NCI-H1436 (cell line): ENCODE data around the gene MFSD6L.

Experiments
- DNase-seq: peaks from one replicate; lab custom pipeline; 2025; lab: John Stamatoyannopoulos, UW

MFSD6L gene

DNA sequence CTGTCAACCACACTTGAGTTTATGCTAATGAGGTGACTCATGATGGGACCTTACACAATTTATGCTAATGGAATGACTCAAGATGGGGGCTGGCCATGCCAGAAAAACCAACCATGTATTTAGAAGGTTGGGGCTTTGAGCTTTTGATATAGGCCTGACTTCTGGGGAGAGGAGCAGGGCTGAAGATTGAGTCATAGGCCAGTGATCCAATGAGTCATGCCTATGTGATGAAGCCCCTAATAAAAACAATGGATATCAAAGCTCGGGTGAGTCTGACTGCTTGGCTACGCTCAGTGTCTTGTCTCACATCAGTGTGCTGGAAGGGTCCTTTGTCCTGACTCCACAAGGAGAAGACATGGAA is 7.3 kb downstream of the MFSD6L start:
- no peak for DNase-seq

DNA sequence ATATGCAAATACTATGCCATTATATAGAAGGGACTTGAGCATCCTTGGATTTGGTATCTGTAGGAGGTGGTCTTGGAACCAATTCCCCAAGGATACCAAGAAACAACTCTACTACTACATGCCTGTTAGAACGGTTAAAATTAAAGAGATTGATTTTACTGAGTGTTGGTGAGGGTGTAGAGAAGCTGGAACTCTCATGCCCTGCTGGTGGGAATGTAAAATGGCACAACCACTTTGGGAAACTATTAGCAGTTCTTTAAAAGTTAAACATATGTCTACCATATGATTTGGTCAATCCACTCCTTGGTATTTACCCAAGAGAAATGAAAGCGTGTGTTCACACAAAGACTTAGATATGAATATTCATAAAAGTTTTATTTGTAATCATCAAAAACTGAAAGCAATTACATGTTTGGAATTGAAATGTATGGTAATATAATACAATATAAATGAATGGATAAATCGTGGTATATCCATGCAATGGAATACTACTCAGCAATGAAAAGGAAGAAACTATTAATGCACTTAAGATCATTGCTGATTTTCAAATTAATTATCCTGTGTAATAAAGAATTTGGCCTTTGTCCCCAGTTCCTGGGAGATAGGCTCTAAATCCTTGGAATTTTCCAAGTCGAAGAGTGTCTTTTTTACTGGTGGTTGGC is 7.8 kb downstream of the MFSD6L start:
- DNase-seq: no peak

DNA sequence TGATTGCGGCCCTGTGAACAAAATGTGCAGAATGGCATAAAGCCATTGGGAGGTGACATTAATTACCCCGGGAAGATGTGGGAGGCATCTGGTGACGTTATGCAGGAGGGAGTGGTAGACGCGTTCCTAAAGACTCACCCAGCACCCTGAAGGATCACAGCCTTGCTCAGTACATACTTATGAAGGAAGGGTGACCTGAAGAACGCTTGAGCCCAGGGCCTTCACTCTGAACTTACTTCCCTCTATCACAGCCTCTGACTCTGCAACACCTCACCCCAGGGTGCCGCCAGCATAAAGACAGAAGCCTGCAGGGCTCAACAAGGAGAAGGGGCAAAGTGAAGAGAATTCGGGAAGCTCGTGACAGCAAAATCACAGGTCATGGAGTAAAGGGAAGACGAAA is 9.4 kb downstream of the MFSD6L start:
- no peak for DNase-seq

DNA sequence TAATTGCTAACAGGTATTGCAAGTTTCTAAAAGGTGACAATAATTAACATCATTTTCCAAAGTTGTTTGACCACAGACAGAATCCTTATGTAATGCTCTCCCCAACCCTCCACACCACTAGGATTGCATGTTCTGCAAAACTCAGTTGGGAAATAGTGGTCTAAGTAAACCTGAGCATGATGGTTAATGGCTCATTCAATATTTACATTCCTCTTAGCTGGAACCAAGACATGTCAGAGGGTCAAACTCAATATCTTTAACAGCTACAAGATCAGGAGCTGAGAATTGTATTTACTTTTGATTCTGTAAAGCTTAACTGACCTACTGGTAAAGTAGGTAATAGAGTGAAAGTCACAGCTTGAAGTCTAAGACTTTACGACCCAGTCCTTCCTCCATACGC is 10.2 kb downstream of the MFSD6L start:
- DNase-seq: no peak

DNA sequence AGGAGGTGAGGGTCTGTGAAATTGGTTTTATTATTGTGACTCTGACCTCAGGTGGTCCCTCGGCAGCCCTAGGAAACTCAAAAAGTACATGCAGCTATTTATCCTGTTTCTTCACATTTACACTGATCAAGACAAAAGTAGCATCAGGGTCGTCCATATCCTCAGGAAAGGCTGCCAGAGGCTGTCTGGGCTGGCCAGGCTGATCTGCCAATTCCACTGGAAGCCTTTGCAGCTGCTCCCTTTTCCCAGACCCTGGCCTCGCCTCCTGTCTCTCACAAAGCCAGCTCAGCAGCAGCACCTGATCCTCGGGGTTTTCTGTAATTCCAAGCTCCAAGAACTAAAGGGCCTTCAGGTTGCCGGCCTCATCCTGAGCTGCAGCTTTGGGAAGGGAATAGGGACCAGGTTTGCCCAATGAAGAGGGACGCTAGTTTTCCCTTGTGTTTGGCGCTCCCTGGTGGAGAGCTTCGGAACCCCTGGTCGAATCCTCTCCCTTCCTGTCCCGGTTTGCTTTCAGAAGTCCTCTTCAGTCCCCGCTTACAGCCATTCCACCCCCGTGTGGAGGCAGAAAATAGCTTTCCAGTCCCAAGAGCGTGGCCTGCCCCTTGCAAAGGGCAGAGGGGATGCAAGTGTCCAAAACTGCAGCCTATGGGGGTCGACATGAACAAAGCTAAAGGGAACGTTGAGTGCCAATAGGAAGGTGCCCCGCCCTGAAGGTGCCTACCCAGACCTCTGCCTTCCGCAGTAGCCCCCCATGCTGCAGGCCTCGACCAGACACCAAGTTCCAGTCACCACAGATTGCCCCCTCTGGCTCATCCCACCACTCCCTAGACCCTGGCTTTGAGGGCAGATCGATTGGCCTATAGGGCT is 13.4 kb downstream of the MFSD6L start:
- peak; percentile 44 for DNase-seq

DNA sequence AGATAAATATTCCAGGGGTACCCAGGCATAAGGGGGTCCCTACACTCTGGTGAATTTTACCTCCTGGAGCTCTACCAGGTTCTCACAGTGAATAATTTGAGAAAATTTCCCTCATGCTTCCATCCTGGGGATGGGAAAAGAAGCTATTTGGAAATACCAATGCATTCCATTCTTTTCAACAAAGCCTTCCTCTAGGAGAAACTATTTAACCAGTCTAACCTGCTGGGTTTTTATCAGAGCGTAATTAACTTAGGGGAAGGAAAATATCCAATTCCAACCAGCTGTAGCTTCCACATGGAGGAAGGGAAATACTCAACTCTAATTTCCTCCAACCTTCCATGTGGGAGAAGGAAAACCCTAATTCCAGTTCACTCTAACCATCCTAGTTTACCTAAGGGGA is 17.0 kb downstream of the MFSD6L start:
- DNase-seq: no peak

DNA sequence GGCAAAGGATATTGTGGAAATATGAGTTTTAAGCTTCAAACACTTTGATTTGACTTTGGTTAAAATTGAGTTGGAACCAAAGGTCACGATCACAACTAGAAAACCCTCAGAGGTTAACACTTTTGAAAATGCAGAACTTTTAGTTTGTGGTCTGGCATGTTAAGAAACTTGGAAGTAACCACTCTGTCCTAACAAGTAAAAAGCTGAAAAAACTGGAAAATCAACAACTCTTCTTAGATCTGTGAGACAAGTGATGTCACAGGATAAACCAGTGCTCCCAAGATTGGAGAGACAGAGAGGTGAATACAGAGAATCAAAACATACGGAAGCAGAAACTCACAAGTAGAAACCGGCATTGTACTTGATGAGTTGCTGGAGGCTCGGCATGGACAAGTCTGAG is 17.4 kb downstream of the MFSD6L start:
- DNase-seq: no peak

DNA sequence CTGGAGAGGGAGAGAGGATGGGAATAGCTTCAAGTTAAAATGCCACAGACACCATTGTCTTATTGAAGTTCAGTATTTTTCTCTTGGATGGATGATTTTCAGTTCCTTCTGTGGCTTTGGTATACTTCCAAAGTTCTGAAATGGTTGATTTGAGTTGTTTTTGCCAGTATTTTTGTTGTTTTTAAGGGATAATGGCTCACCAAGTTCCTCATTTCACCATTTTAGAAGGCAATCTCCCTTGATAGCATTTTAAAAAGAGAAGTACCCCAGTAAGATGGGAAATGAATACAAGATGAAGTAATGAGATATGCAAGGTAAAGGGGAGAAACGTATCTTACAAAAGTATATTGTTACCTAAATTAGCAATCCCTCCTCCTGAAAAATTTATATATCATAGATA is 22.3 kb downstream of the MFSD6L start:
- no peak for DNase-seq

DNA sequence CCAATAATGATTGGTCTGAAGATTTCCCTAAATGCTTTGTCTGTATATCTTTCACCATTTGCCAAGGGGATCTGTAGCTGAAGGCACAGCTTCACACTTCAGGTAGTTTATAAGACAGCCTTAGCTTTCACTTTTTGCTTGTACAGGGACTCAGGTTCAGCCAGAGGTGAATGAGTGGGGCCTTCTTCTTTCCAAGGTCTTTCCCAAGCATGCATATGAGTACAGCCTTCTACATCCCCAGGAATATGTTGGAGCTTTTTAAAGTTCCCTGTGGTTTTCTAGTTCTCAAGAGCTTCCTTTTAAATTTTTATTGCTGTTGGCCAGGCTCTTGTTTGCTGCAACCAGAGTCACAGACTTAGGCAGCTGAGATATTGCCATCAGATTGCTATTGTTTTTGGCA is 22.9 kb downstream of the MFSD6L start:
- no peak for DNase-seq

DNA sequence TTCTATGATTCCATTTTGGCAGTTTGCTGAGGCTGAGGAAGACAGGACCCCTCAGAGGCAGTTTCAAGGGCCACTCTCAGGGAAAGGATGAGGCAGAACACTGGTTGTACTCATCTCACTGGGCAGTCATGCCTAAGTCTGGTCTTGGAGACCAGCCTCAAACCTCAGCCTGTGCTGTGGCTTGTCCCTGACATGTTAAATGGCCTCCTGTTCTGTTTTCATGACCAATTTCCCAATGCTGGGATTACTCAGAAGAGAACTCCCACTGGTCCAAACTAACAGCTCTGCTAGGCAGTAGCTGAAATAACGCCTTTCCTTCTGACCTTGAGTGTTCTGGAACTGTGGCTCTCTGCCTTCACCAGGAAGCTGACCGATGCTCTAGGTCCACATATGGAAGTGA is 32.4 kb downstream of the MFSD6L start:
- DNase-seq: no peak

DNA sequence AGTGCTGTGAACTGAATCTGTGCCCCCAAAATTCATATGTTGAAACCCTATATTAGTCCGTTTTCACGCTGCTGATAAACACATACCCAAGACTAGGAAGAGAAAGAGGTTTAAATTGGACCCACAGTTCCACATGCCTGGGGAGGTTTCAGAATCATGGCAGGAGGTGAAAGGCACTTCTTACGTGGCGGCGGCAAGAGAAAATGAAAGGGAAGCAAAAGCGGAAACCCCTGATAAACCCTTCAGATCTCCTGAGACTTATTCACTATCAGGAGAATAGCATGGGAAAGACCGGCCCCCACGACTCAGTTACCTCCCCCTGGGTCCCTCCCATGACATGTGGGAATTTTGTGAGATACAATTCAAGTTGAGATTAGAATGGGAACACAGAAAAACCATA is 37.2 kb downstream of the MFSD6L start:
- no peak for DNase-seq

DNA sequence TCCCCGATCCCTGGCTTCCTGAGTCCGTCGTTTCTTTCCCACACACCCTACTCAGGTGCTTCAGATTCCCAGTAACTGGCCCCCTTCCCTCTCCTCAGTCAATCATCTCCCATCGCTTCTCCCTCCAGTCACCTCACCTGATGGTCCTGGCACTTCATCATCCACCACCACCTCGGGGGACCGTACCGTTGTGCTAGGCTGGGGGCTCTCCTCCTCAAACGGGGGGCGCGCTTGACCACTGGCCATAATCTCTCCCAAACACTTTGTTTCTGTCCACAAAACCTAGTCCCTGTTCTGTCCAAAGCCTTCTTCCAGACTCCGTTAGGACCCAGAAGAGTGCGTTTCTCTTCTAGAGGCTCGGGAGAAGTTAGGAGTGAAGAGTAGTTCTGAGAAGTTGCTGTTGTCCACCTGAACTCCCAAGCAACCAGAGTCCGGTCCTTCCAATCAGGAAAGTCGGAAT is 41.0 kb downstream of the MFSD6L start, which contains the start of gene SPDYE4:
Gene SPDYE4 (minus strand): TSS at position 410 of the 460 bp plus-strand sequence. CDS start 164 bp downstream, at position 246.
- DNase-seq: no peak

DNA sequence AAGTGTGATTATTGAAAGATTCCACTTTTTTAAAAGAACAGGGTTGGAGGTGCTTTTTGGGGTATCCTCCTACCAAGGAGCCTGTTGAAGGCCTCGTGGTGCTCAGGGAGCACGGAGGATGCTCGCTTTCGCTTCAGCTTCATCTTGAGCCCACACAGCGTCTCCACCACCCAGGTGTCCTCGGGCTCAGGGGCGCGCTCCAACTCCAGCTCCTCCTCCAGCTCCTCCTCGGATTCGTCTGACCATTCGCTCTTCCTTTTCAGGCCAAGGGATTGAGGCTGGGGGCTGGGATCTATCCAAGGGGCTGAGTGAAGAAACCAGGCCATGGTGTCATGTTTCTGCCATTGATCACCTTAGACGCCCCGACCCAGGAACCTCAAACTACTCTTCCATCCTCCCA is 42.0 kb downstream of the MFSD6L start:
- DNase-seq: no peak

DNA sequence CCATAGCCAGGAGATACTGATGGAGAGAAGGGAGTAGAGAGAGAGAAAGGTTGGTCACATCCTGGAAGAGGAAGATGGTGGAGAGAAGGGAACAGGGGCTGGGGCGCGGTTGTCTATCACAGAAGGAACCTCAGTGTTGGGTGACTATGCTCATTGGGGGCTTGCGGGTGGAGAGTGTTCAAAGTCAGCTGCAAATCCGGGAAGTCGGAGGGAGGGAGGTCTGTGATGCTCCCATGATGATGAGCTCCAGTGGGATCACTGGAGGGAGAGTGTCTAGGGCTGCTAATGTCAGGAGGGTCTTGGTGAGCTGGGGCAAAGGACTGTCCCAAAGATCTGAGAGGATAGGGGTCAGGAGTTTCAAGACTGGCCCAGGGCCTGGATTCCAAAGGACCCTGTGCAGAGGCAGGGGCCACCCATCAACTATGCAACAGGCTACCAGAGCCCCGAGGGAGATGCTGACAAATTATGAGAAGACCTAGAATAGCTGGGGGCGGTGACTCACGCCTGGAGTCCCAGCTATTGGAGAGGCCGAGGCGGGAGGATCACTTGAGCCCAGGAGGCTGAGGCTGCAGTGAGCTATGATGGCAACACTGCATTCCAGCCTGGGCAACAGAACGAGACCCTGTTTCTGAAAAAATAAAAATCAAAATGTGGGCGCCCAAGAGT is 43.4 kb downstream of the MFSD6L start:
- DNase-seq: no peak

DNA sequence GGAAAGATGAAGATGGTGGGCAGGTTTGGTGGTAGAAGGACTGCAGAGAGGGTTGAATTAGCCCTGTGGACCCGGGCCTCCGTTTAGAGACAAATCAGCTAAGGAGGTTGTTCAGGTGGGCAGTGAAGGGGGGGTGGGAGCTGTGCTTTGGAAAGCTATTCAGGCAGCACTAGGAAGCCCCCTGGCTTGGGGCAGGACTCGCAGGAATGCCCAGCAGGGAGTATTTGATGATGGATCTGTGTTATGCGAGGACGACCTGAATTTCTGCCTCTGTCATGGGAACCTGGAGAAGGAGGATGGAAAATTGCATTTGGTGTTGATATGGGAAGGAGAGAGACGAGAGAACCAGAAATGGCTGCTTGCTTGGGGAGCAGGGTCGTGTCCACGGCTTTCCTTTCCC is 44.3 kb downstream of the MFSD6L start:
- DNase-seq: no peak

DNA sequence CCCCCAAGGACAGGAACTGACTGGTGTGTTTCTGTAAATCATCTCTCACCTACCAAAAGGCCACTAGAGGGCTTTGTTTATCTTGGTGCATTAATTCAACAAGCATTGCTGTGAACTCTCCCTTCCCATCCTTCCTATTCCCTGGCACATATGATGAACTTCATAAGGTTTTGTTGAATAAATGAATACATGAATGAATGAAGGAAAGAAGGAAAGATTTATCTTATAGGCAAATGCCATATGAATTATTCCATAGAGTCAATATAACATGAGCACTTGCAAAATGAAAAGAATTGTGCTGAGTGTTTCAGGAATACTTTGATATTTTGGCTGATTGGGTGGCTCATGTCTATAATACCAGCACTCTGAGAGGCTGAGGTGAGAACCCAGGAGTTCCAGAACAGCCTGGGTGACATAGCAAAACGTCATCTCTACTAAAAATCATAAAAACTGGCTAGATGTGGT is 45.2 kb downstream of the MFSD6L start:
- no peak for DNase-seq

DNA sequence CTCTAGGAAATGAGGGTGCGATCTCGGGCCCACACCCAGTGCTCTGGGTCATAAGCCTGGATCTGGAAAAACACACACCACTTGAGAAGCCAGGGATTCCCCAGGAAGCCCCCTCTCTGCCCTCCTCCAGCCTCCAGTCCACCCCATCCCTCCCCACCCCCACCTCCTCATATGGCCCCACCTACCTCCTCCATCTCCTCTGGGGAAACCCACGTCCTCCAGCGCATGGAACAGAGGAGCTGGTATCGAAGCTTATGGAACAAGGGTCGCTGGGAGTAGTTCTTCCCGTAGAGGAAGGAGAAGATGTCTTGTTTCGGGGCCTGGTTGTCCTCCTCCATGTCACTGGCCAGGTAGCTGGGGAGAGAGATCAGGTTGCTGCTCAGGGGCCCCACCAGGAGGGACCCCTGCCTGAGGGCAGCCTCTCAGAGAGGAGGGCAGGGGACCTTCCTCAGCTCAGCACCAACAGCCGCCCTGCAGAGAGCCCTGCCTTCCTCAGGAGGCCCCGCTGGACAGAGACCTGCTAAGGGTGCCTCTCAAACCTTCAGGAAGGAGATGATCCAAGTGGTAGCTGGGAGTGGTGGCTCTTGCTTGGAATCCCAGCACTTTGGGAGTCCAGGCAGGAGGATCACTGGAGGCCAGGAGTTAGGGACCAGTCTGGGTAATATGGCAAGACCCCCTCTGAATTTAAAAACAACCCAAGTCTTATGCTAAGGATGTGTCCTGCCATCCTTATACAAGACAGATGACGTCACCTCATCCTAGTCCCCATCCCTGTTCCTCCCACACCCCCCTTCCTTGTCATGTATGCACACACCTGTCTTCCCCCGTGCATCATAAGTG is 45.8 kb downstream of the MFSD6L start:
- DNase-seq: no peak

DNA sequence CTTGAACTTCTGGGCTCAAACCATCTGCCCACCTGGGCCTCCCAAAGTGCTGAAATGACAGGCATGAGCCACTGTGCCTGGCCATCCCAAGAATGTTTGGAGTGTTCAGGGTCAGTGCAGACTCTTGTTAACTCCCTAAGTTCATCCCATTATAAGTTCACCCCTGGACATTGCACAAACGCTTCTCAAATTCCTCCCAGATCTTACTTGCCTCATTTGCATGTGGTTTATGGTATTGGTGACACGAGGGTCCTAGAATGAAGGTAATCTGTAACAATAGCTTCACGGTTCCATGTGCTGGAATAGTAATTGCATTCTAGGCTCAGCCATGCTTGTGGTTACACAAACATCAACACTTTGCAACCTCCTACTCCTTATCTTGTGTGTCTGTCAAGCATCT is 49.5 kb downstream of the MFSD6L start:
- DNase-seq: no peak

DNA sequence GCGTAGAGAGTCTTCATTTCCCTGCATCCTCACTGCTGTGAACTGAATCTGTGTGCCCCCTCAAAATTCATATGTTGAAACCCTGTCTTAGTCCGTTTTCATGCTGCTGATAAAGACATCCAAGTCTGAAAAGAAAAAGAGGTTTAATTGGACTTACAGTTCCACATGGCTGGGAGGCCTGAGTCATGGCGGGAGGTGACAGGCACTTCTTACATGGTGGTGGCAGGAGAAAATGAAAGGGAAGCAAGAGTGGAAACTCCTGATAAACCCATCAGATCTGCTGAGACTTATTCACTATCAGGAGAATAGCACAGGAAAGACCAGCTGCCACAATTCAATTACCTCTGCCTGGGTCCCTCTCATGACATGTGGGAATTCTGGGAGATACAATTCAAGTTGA is 51.4 kb downstream of the MFSD6L start:
- DNase-seq: no peak
